H1 (cell line): ENCODE data around the gene PRKN. TPM values are rescaled to one million over a fixed set of nuclear protein-coding genes. Genes with fewer than 3 reads are reported as not detected.

ENCODE experiments used
- CHD7 ChIP-seq: fragments of 300-600 bp; sonication (generic); IDR thresholded peaks from 2 replicates; pipeline ENCODE4 v1.7.1; 2012; ENCODE audit warnings: low read length, moderate library complexity, mild to moderate bottlenecking, inconsistent platforms; ENCODE audit not compliant: insufficient replicate concordance
- EP300 ChIP-seq, 2 experiments: IDR thresholded peaks; 1 replicate in 1 of 2; 2 replicates in 1 of 2; pipeline ENCODE4 v1.6.1; 2011 to 2012; ENCODE audit warnings: low read depth in 2 of 2, low read length in 2 of 2, mild to moderate bottlenecking in 2 of 2, borderline replicate concordance in 1 of 2, inconsistent platforms in 1 of 2, moderate library complexity in 1 of 2
- JUN ChIP-seq: IDR thresholded peaks from 2 replicates; pipeline ENCODE4 v1.6.1; 2011; ENCODE audit warnings: low read depth, mild to moderate bottlenecking, improper control_type of control experiment, low read length
- MAFK ChIP-seq: IDR thresholded peaks from 2 replicates; pipeline ENCODE4 v1.6.1; 2012; ENCODE audit warnings: low read depth, mild to moderate bottlenecking, improper control_type of control experiment, low read length
- PHF8 ChIP-seq: fragments of 200-600 bp; sonication (generic); conservative IDR thresholded peaks from 2 replicates; pipeline ENCODE4 v1.7.1; 2012; ENCODE audit warnings: low read depth, mild to moderate bottlenecking, inconsistent platforms, low read length, moderate library complexity
- SP2 ChIP-seq: IDR thresholded peaks from 2 replicates; pipeline ENCODE4 v1.6.1; 2012; ENCODE audit warnings: mild to moderate bottlenecking, low read length, inconsistent platforms
- SP4 ChIP-seq: IDR thresholded peaks from 2 replicates; pipeline ENCODE4 v1.6.1; 2012; ENCODE audit warnings: low read length, inconsistent platforms
- polyA plus RNA-seq, 7 experiments: library from polyadenylated mRNA; depleted of rRNA in 3 of 7; stranded (reverse) in 5 of 7; unstranded in 2 of 7; fragments of >200 nt in 5 of 7; fragments of 200-250 nt in 2 of 7; gene quantifications; 1 replicate in 5 of 7; 2 replicates in 1 of 7; 4 replicates in 1 of 7; pipeline versions ENCODE4 v1.2.1 to v1.2.3, GENCODE V29; 2011 to 2013; ENCODE audit warnings: missing spikeins in 2 of 7, mixed read lengths in 2 of 7
- total RNA-seq: library from RNA; stranded (reverse); fragmentation: NEBNext Ultra II Directional; extraction: Animal tissue kit (Norgen Biotek cat#: 25700); gene quantifications from 2 replicates; pipeline ENCODE4 v1.2.1, GENCODE V29; 2021

Gene PRKN
- total and polyA plus RNA-seq, 2 of the 8 experiments (the other 6 are each of a cell fraction or from before 2014, with no cell fraction given): 0.13 to 0.29 TPM

DNA sequence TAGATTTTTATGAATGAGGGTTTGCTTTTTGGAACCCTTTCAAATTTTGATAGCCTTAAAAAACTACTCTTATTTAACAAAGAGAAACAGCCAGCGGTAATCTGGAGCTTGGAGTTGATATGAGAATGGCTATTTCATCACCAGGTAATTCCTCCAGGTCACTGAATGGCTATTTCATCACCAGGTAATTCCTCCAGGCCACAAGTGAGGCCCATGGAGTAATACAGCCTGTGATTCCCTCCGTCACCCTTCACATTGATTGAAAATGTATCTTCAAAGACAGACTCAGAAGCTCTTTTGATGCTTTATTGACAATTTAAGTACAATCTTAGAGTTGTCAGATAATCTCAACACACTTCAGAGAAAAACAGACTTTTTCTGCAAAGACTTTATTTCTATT is 1380.4 kb downstream of the PRKN start (continued):
- TF ChIP-seq PHF8 (no peak), JUN (no peak), SP4 (no peak), EP300 (IDR thresholded peaks at IDR 0.05; ENCODE audit: borderline replicate concordance in 1 of 2, low read depth in 2 of 2, low read length in 2 of 2) (no peak), MAFK (no peak), SP2 (no peak), CHD7 (no peak)
